Measurements from ENCODE around the gene ACOXL.

GRCh38 chr2:111145103-111145760 is 412.9 kb downstream of the ACOXL start:
- TF ChIP-seq CTCF (IDR thresholded peaks at IDR 0.05; ENCODE audit: insufficient read depth, low read depth, low read length) (no peak), EZH2 (IDR thresholded peaks at IDR 0.05; ENCODE audit: insufficient read depth, low read length) (no peak)

All from astrocyte (in vitro differentiated cells and primary cell).